NT2/D1 (cell line): ENCODE data around the gene TMEM125.

Source experiments
- DNase-seq: peaks from one replicate; pipeline ENCODE4 v3.0.0-alpha.2; 2011; ENCODE audit warnings: low read depth, low spot score
- H3K27me3 ChIP-seq: 2 replicates; pipeline ENCODE4 v1.6.0; 2011; ENCODE audit warnings: mild to moderate bottlenecking; ENCODE audit not compliant: insufficient read length, insufficient read depth
- H3K36me3 ChIP-seq: 2 replicates; pipeline ENCODE4 v1.6.1; 2011; ENCODE audit warnings: mild to moderate bottlenecking, low read length, mixed read lengths; ENCODE audit not compliant: insufficient read depth, insufficient read length
- H3K4me1 ChIP-seq: 2 replicates; pipeline ENCODE4 v1.5.1; 2011; ENCODE audit not compliant: insufficient read depth, insufficient read length
- H3K4me3 ChIP-seq: 2 replicates; pipeline ENCODE4 v1.5.1; 2011; ENCODE audit warnings: low read depth; ENCODE audit not compliant: insufficient read length
- H3K9ac ChIP-seq: 2 replicates; pipeline ENCODE4 v1.6.0; 2011; ENCODE audit warnings: low read depth; ENCODE audit not compliant: insufficient read length
- H3K9me3 ChIP-seq: 2 replicates; pipeline ENCODE4 v1.5.1; 2011; ENCODE audit warnings: mild to moderate bottlenecking, low read length; ENCODE audit not compliant: insufficient read depth
- SUZ12 ChIP-seq: IDR thresholded peaks from 2 replicates; pipeline ENCODE4 v1.6.1; 2011; ENCODE audit not compliant: insufficient read length, insufficient read depth; ENCODE audit errors: extremely low read depth
- YY1 ChIP-seq: IDR thresholded peaks from 2 replicates; pipeline ENCODE4 v1.6.1; 2011; ENCODE audit not compliant: insufficient read length, insufficient read depth
- ZNF274 ChIP-seq: IDR thresholded peaks from 2 replicates; pipeline ENCODE4 v1.6.1; 2011; ENCODE audit warnings: mild to moderate bottlenecking, low read depth, low read length

TMEM125 gene

GRCh38 chr1:43282220-43283195 lies 12.7 kb downstream of the TMEM125 start:
- TF ChIP-seq ZNF274 (no peak), YY1 (no peak)
- DNase-seq = no peak
- H3K4me1 ChIP-seq = peaks cover 13% of the 10 kb centered on the region
- no peaks in the 10 kb centered on the region for H3K27me3 ChIP-seq
- no peaks in the 10 kb centered on the region for H3K9me3 ChIP-seq
- no peak overlapping the region for H3K9ac ChIP-seq
- H3K4me3 ChIP-seq = no peak overlapping the region
- H3K36me3 ChIP-seq = no peaks in the 10 kb centered on the region

- H3K4me3 ChIP-seq = no peak overlapping the region
- H3K9ac ChIP-seq = no peak overlapping the region
- H3K4me1 ChIP-seq = peaks cover 13% of the 10 kb centered on the region
- no peak for TF ChIP-seq ZNF274
- TF ChIP-seq SUZ12 = no peak
- TF ChIP-seq YY1 = no peak
- no peak for DNase-seq
- H3K9me3 ChIP-seq = no peaks in the 10 kb centered on the region
- no peaks in the 10 kb centered on the region for H3K27me3 ChIP-seq
- no peaks in the 10 kb centered on the region for H3K36me3 ChIP-seq
These were observed 14.3 kb downstream of the TMEM125 start for GRCh38 chr1:43284065-43284464.

GRCh38 chr1:43284546-43285110 lies 14.8 kb downstream of the TMEM125 start:
- Histone ChIP-seq H3K36me3 (no peaks in the 10 kb centered on the region), H3K4me1 (peaks cover 13% of the 10 kb centered on the region), H3K9ac (no peak overlapping the region), H3K27me3 (no peaks in the 10 kb centered on the region), H3K4me3 (no peak overlapping the region), H3K9me3 (no peaks in the 10 kb centered on the region)
- no peak for DNase-seq
- TF ChIP-seq ZNF274 (no peak), SUZ12 (no peak), YY1 (no peak)

GRCh38 chr1:43285269-43285990 lies 15.6 kb downstream of the TMEM125 start, which contains the start of gene C1orf210:
C1orf210 (minus strand) TSS chr1:43285581; CDS start chr1:43283270, 2,311 bp downstream.
- DNase-seq = no peak
- H3K9me3 ChIP-seq = no peaks in the 10 kb centered on the region
- no peak for TF ChIP-seq ZNF274
- no peak for TF ChIP-seq YY1
- TF ChIP-seq SUZ12 = no peak
- no peaks in the 10 kb centered on the region for H3K36me3 ChIP-seq
- no peak within 1 kb of the TSS for H3K4me3 ChIP-seq
- H3K9ac ChIP-seq = no peak within 1 kb of the TSS
- peaks cover 13% of the 10 kb centered on the region for H3K4me1 ChIP-seq
- H3K27me3 ChIP-seq = no peaks in the 10 kb centered on the region

GRCh38 chr1:43286115-43286514 lies 16.3 kb downstream of the TMEM125 start:
- H3K4me1 ChIP-seq = peaks cover 11% of the 10 kb centered on the region
- no peak overlapping the region for H3K4me3 ChIP-seq
- no peaks in the 10 kb centered on the region for H3K36me3 ChIP-seq
- no peak overlapping the region for H3K9ac ChIP-seq
- no peaks in the 10 kb centered on the region for H3K27me3 ChIP-seq
- no peak for DNase-seq
- H3K9me3 ChIP-seq = no peaks in the 10 kb centered on the region
- no peak for TF ChIP-seq YY1
- TF ChIP-seq SUZ12 = no peak
- TF ChIP-seq ZNF274 = no peak

GRCh38 chr1:43286533-43286932 lies 16.8 kb downstream of the TMEM125 start:
- Histone ChIP-seq H3K4me1 (peaks cover 10% of the 10 kb centered on the region), H3K4me3 (no peak overlapping the region), H3K27me3 (no peaks in the 10 kb centered on the region), H3K9ac (no peak overlapping the region), H3K36me3 (no peaks in the 10 kb centered on the region), H3K9me3 (no peaks in the 10 kb centered on the region)
- no peak for DNase-seq
- TF ChIP-seq SUZ12 (no peak), ZNF274 (no peak), YY1 (no peak)
